Keratinocyte (primary cell): ENCODE data around the gene HEPN1. TPM values are rescaled to one million over a fixed set of nuclear protein-coding genes. Genes with fewer than 3 reads are reported as not detected.

Source experiments
- DNase-seq: peaks from one replicate; pipeline ENCODE4 v3.0.0-alpha.2; 2011; ENCODE audit warnings: low read depth, missing footprints, low spot score
- FAIRE-seq: peaks from 2 replicates; lab custom pipeline; 2011; peaks lifted over from hg19 to GRCh38; lab: Jason Lieb, UNC
- H2AFZ ChIP-seq: 2 replicates; pipeline ENCODE4 v1.6.0; 2012; ENCODE audit warnings: low read length, control low read depth, inconsistent platforms; ENCODE audit not compliant: control insufficient read depth
- H3K27ac ChIP-seq: 2 replicates; pipeline ENCODE4 v1.5.1; 2011; ENCODE audit warnings: low read length; ENCODE audit not compliant: control insufficient read depth, insufficient read depth
- H3K27me3 ChIP-seq: 3 replicates; pipeline ENCODE4 v1.6.0; 2011; ENCODE audit warnings: low read length; ENCODE audit not compliant: control insufficient read depth, insufficient read depth; ENCODE audit errors: extremely low read depth
- H3K36me3 ChIP-seq, 2 experiments: 2 replicates in 1 of 2; 3 replicates in 1 of 2; pipeline ENCODE4 v1.5.1; 2011; ENCODE audit warnings: low read length in 2 of 2, mild to moderate bottlenecking in 1 of 2; ENCODE audit not compliant: control insufficient read depth in 2 of 2, insufficient read depth in 2 of 2; ENCODE audit errors: extremely low read depth in 1 of 2
- H3K4me1 ChIP-seq: 3 replicates; pipeline ENCODE4 v1.5.1; 2011; ENCODE audit warnings: low read length; ENCODE audit not compliant: control insufficient read depth, insufficient read depth; ENCODE audit errors: extremely low read depth
- H3K4me2 ChIP-seq: 3 replicates; pipeline ENCODE4 v1.6.0; 2011; ENCODE audit warnings: low read depth, low read length; ENCODE audit not compliant: control insufficient read depth, insufficient read depth; ENCODE audit errors: extremely low read depth
- H3K4me3 ChIP-seq, 3 experiments: fragments of 200-600 bp in 1 of 3; sonication (generic) in 1 of 3; 2 replicates in 2 of 3; 3 replicates in 1 of 3; pipeline ENCODE4 v1.5.1; 2011 to 2016; ENCODE audit warnings: low read length in 3 of 3, mild to moderate bottlenecking in 3 of 3, control low read depth in 2 of 3, inconsistent platforms in 1 of 3, low read depth in 1 of 3, mixed read lengths in 1 of 3, mixed run types in 1 of 3, moderate library complexity in 1 of 3; ENCODE audit not compliant: control insufficient read depth in 2 of 3, insufficient read depth in 2 of 3; ENCODE audit errors: extremely low read depth in 1 of 3
- H3K79me2 ChIP-seq: 2 replicates; pipeline ENCODE4 v1.6.0; 2012; ENCODE audit warnings: low read length; ENCODE audit not compliant: control insufficient read depth, insufficient read depth
- H3K9ac ChIP-seq: 3 replicates; pipeline ENCODE4 v1.6.0; 2011; ENCODE audit warnings: low read length; ENCODE audit not compliant: control insufficient read depth, insufficient read depth; ENCODE audit errors: extremely low read depth
- H3K9me1 ChIP-seq: 3 replicates; pipeline ENCODE4 v1.6.0; 2011; ENCODE audit warnings: low read length; ENCODE audit not compliant: control insufficient read depth, insufficient read depth; ENCODE audit errors: extremely low read depth
- H3K9me3 ChIP-seq: 2 replicates; pipeline ENCODE4 v1.5.1; 2012; ENCODE audit warnings: low read depth, low read length; ENCODE audit not compliant: control insufficient read depth
- H4K20me1 ChIP-seq: 3 replicates; pipeline ENCODE4 v1.6.0; 2011; ENCODE audit warnings: low read length; ENCODE audit not compliant: control insufficient read depth, insufficient read depth; ENCODE audit errors: extremely low read depth
- CTCF ChIP-seq, 3 experiments: IDR thresholded peaks in 1 of 3; conservative IDR thresholded peaks in 1 of 3; optimal IDR thresholded peaks in 1 of 3; 2 replicates in 2 of 3; 3 replicates in 1 of 3; pipeline versions ENCODE3 to v1.5.1; 2011; ENCODE audit warnings: low read length in 3 of 3, mild to moderate bottlenecking in 3 of 3, moderate library complexity in 2 of 3, control low read depth in 1 of 3, inconsistent platforms in 1 of 3; ENCODE audit not compliant: insufficient read depth in 2 of 3; ENCODE audit errors: extremely low read depth in 1 of 3
- EZH2 ChIP-seq: IDR thresholded peaks from one replicate; pipeline ENCODE4 v1.6.1; 2012; ENCODE audit warnings: inconsistent platforms, mild to moderate bottlenecking, low read length, moderate library complexity
- dilution Hi-C: fragments of 300-500 bp; cut with MboI; formaldehyde crosslinking; loops from one replicate; pipeline ENCODE4 v1.7.0; 2020; ENCODE audit warnings: low sequenced_read_pairs; ENCODE audit not compliant: extremely low pct_ligation_motif_present
- polyA plus RNA-seq, 5 experiments: library from polyadenylated mRNA; depleted of rRNA in 3 of 5; stranded (reverse) in 3 of 5; stranded (forward) in 1 of 5; unstranded in 1 of 5; fragments of >200 nt; gene quantifications; 1 replicate in 1 of 5; 2 replicates in 3 of 5; 3 replicates in 1 of 5; pipeline versions ENCODE4 v1.2.1 to v1.2.3, GENCODE V29; 2011 to 2012; ENCODE audit warnings: missing spikeins in 2 of 5, low read depth in 1 of 5, low replicate concordance in 1 of 5

HEPN1 gene
- polyA plus RNA-seq, 1 donor (not counting 4 experiments of a cell fraction or from before 2014, with no cell fraction given): not detected

- no peaks in the 10 kb centered on the region for H3K9me3 ChIP-seq
- DNase-seq (no peak), FAIRE-seq (no peak)
- peak overlapping the region; percentile 72 for H2AFZ ChIP-seq
- dilution Hi-C loops: no loop called here
- no peaks in the 10 kb centered on the region for H3K36me3 ChIP-seq
- peak overlapping the region; percentile 68 for H3K4me2 ChIP-seq
- peak overlapping the region; percentile 95 for H3K27ac ChIP-seq
- peaks cover 71% of the 10 kb centered on the region for H3K4me1 ChIP-seq
- no peaks in the 10 kb centered on the region for H3K27me3 ChIP-seq
- TF ChIP-seq EZH2: no peak
- no peak for TF ChIP-seq CTCF (optimal IDR thresholded peaks at IDR 0.05 in 1 of 3, IDR thresholded peaks at IDR 0.05 in 1 of 3, conservative IDR thresholded peaks at IDR 0.05 in 1 of 3; ENCODE audit: extremely low read depth in 1 of 3, insufficient read depth in 2 of 3, low read length in 3 of 3)
- H3K4me3 ChIP-seq: no peak overlapping the region
- no peaks in the 10 kb centered on the region for H3K79me2 ChIP-seq
- no peaks in the 10 kb centered on the region for H4K20me1 ChIP-seq
- no peaks in the 10 kb centered on the region for H3K9me1 ChIP-seq
- H3K9ac ChIP-seq: peak overlapping the region; percentile 68
Measured at GRCh38 chr11:124898711-124899110, 20.3 kb upstream of the HEPN1 start.

DNA sequence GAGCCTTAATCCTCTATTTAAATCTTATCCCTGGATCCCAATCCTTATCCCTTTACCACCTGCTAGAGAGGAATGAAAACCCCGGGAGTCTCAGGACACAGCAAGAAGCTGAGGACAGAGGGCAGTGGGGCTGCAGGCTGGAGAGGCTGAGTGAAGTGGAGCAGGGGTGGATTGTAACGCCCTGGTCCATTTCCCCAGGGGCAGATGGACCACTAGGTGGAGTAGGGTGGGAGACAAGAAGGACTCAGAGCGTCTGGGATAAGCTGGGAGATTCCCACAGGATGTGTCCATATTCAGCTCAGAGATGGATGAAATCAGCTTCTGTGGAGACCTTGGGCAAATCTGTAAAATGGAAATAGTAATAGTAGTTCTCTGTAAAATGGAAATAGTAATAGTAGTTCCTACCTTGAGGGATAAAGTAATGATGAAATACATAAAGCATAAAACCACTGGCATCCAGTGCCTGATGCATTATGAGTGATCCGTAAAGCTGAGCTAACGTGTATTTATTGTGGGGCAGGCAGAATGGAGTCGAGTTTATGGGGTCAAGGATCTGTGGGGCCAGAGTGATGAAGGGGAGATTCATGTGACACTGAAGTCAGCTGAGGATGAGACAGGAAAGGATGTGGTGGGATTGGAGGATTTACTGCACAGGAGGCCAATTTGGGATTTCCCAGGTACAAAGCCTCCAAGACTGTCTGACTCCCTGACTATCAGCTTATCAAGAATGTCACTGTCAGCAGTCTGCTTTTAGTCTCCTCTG lies 19.5 kb upstream of the HEPN1 start:
- H2AFZ ChIP-seq: peak overlapping the region; percentile 41
- peak; percentile 80 for FAIRE-seq

More for the DNA sequence above, 19.5 kb upstream of the HEPN1 start:
- H3K4me3 ChIP-seq: no peak overlapping the region
- H3K27ac ChIP-seq: peak overlapping the region; percentile 95
- no peaks in the 10 kb centered on the region for H3K9me3 ChIP-seq
- H3K4me1 ChIP-seq: peaks cover 69% of the 10 kb centered on the region
- TF ChIP-seq EZH2 (no peak), CTCF (optimal IDR thresholded peaks at IDR 0.05 in 1 of 3, IDR thresholded peaks at IDR 0.05 in 1 of 3, conservative IDR thresholded peaks at IDR 0.05 in 1 of 3; ENCODE audit: extremely low read depth in 1 of 3, insufficient read depth in 2 of 3, low read length in 3 of 3) (no peak)
- no peak for DNase-seq
- dilution Hi-C loops: no loop called here
- H3K27me3 ChIP-seq: no peaks in the 10 kb centered on the region
- no peaks in the 10 kb centered on the region for H4K20me1 ChIP-seq
- peak overlapping the region; percentile 88 for H3K4me2 ChIP-seq
- no peaks in the 10 kb centered on the region for H3K36me3 ChIP-seq
- H3K79me2 ChIP-seq: no peaks in the 10 kb centered on the region
- peak overlapping the region; percentile 68 for H3K9ac ChIP-seq
- H3K9me1 ChIP-seq: no peaks in the 10 kb centered on the region
